ENCODE data around the gene ST13. TPM values are rescaled to one million over a fixed set of nuclear protein-coding genes. Genes with fewer than 3 reads are reported as not detected.
"Not testable (repeated sequence)": the region's sequence is repeated elsewhere in the genome, so short reads cannot be mapped to it uniquely, and the experiment has no call there.

Gene ST13
- total and polyA plus RNA-seq, 4 donors: 194 to 407 (median 331) TPM

GRCh38 chr22:40875111-40875510, 18.7 kb upstream of the ST13 start:
- DNase-seq (ENCODE audit: low read depth in 4 of 6, low spot score in 6 of 6): no peak
- Histone ChIP-seq H3K4me1 (ENCODE audit: control insufficient read depth, insufficient read depth, low read length) (no peaks in the 10 kb centered on the region), H3K9me3 (ENCODE audit: control insufficient read depth, insufficient read depth, low read length) (no peaks in the 10 kb centered on the region), H3K4me3 (ENCODE audit: low read depth, low read length) (no peak overlapping the region), H3K27me3 (ENCODE audit: control insufficient read depth, insufficient read depth, low read length) (no peaks in the 10 kb centered on the region), H3K36me3 (ENCODE audit: control insufficient read depth, insufficient read depth, low read length) (peaks cover 5% of the 10 kb centered on the region), H3K27ac (ENCODE audit: low read depth, low read length) (no peak overlapping the region)
- WGBS (ENCODE audit: insufficient coverage): no CpG with 5 or more reads among the region's 3 CpGs

- no CpG with 5 or more reads among the region's 3 CpGs for WGBS (ENCODE audit: insufficient coverage)
Observed at GRCh38 chr22:40874016-40874415, 17.6 kb upstream of the ST13 start.

GRCh38 chr22:40868379-40868778, 11.9 kb upstream of the ST13 start:
- 97% methylated on average over 5 of the region's 6 CpGs for WGBS (ENCODE audit: insufficient coverage)
- H3K4me3 ChIP-seq (ENCODE audit: low read depth, low read length); H3K4me1 ChIP-seq (ENCODE audit: control insufficient read depth, insufficient read depth, low read length); H3K27me3 ChIP-seq (ENCODE audit: control insufficient read depth, insufficient read depth, low read length); H3K9me3 ChIP-seq (ENCODE audit: control insufficient read depth, insufficient read depth, low read length); H3K36me3 ChIP-seq (ENCODE audit: control insufficient read depth, insufficient read depth, low read length); H3K27ac ChIP-seq (ENCODE audit: low read depth, low read length); DNase-seq (ENCODE audit: low read depth in 4 of 6, low spot score in 6 of 6): not testable (repeated sequence)

More at GRCh38 chr22:40874016-40874415, 17.6 kb upstream of the ST13 start:
- peaks cover 5% of the 10 kb centered on the region for H3K36me3 ChIP-seq (ENCODE audit: control insufficient read depth, insufficient read depth, low read length)
- no peaks in the 10 kb centered on the region for H3K27me3 ChIP-seq (ENCODE audit: control insufficient read depth, insufficient read depth, low read length)
- H3K27ac ChIP-seq (ENCODE audit: low read depth, low read length): no peak overlapping the region
- no peaks in the 10 kb centered on the region for H3K4me1 ChIP-seq (ENCODE audit: control insufficient read depth, insufficient read depth, low read length)
- DNase-seq (ENCODE audit: low read depth in 4 of 6, low spot score in 6 of 6): no peak
- no peaks in the 10 kb centered on the region for H3K9me3 ChIP-seq (ENCODE audit: control insufficient read depth, insufficient read depth, low read length)
- no peak overlapping the region for H3K4me3 ChIP-seq (ENCODE audit: low read depth, low read length)

- no peak overlapping the region for H3K27ac ChIP-seq (ENCODE audit: low read depth, low read length)
- no CpG with 5 or more reads among the region's 2 CpGs for WGBS (ENCODE audit: insufficient coverage)
- H3K4me1 ChIP-seq (ENCODE audit: control insufficient read depth, insufficient read depth, low read length): no peaks in the 10 kb centered on the region
- no peak overlapping the region for H3K4me3 ChIP-seq (ENCODE audit: low read depth, low read length)
- H3K9me3 ChIP-seq (ENCODE audit: control insufficient read depth, insufficient read depth, low read length): no peaks in the 10 kb centered on the region
- no peak for DNase-seq (ENCODE audit: low read depth in 4 of 6, low spot score in 6 of 6)
- no peaks in the 10 kb centered on the region for H3K27me3 ChIP-seq (ENCODE audit: control insufficient read depth, insufficient read depth, low read length)
- H3K36me3 ChIP-seq (ENCODE audit: control insufficient read depth, insufficient read depth, low read length): peaks cover 3% of the 10 kb centered on the region
Observed at GRCh38 chr22:40867109-40867508, 10.7 kb upstream of the ST13 start.

GRCh38 chr22:40862537-40862936, 6.1 kb upstream of the ST13 start:
- 100% methylated on average over 1 of the region's 2 CpGs for WGBS (ENCODE audit: insufficient coverage)
- Histone ChIP-seq H3K9me3 (ENCODE audit: control insufficient read depth, insufficient read depth, low read length) (no peaks in the 10 kb centered on the region), H3K4me3 (ENCODE audit: low read depth, low read length) (no peak overlapping the region), H3K4me1 (ENCODE audit: control insufficient read depth, insufficient read depth, low read length) (peaks cover 4% of the 10 kb centered on the region), H3K27me3 (ENCODE audit: control insufficient read depth, insufficient read depth, low read length) (no peaks in the 10 kb centered on the region), H3K27ac (ENCODE audit: low read depth, low read length) (no peak overlapping the region), H3K36me3 (ENCODE audit: control insufficient read depth, insufficient read depth, low read length) (no peaks in the 10 kb centered on the region)
- no peak for DNase-seq (ENCODE audit: low read depth in 4 of 6, low spot score in 6 of 6)

GRCh38 chr22:40862013-40862412, 5.6 kb upstream of the ST13 start, which contains the start of gene DNAJB7:
Gene DNAJB7 (minus strand): TSS chr22:40862113. CDS start chr22:40861994, 119 bp downstream.
- no peak within 1 kb of the TSS for H3K27ac ChIP-seq (ENCODE audit: low read depth, low read length)
- no peak within 1 kb of the TSS for H3K4me3 ChIP-seq (ENCODE audit: low read depth, low read length)
- peaks cover 4% of the 10 kb centered on the region for H3K4me1 ChIP-seq (ENCODE audit: control insufficient read depth, insufficient read depth, low read length)
- H3K9me3 ChIP-seq (ENCODE audit: control insufficient read depth, insufficient read depth, low read length): no peaks in the 10 kb centered on the region
- DNase-seq (ENCODE audit: low read depth in 4 of 6, low spot score in 6 of 6): no peak
- WGBS (ENCODE audit: insufficient coverage): 100% methylated on average over 2 of the region's 3 CpGs
- no peaks in the 10 kb centered on the region for H3K27me3 ChIP-seq (ENCODE audit: control insufficient read depth, insufficient read depth, low read length)
- H3K36me3 ChIP-seq (ENCODE audit: control insufficient read depth, insufficient read depth, low read length): no peaks in the 10 kb centered on the region

- 8% methylated on average over 15 of the region's 18 CpGs for WGBS (ENCODE audit: insufficient coverage)
Observed at GRCh38 chr22:40857309-40857855, 943 bp upstream of the ST13 start.

GRCh38 chr22:40855979-40856512, 393 bp downstream of the ST13 start:
- peak overlapping the region; percentile 99 for H3K27ac ChIP-seq (ENCODE audit: low read depth, low read length)
- WGBS (ENCODE audit: insufficient coverage): under 1% methylated on average over 22 of the region's 29 CpGs
- peaks cover 9% of the 10 kb centered on the region for H3K4me1 ChIP-seq (ENCODE audit: control insufficient read depth, insufficient read depth, low read length)

More at GRCh38 chr22:40857309-40857855, 943 bp upstream of the ST13 start:
- H3K4me1 ChIP-seq (ENCODE audit: control insufficient read depth, insufficient read depth, low read length): peaks cover 9% of the 10 kb centered on the region
- H3K27ac ChIP-seq (ENCODE audit: low read depth, low read length): peak overlapping the region; percentile 99
- no peaks in the 10 kb centered on the region for H3K9me3 ChIP-seq (ENCODE audit: control insufficient read depth, insufficient read depth, low read length)
- H3K4me3 ChIP-seq (ENCODE audit: low read depth, low read length): peak overlapping the region; percentile 82
- no peaks in the 10 kb centered on the region for H3K27me3 ChIP-seq (ENCODE audit: control insufficient read depth, insufficient read depth, low read length)
- no peaks in the 10 kb centered on the region for H3K36me3 ChIP-seq (ENCODE audit: control insufficient read depth, insufficient read depth, low read length)
- no peak for DNase-seq (ENCODE audit: low read depth in 4 of 6, low spot score in 6 of 6)

GRCh38 chr22:40855071-40855978, 1.1 kb downstream of the ST13 start:
- Histone ChIP-seq H3K36me3 (ENCODE audit: control insufficient read depth, insufficient read depth, low read length) (no peaks in the 10 kb centered on the region), H3K9me3 (ENCODE audit: control insufficient read depth, insufficient read depth, low read length) (no peaks in the 10 kb centered on the region), H3K4me1 (ENCODE audit: control insufficient read depth, insufficient read depth, low read length) (peaks cover 9% of the 10 kb centered on the region), H3K27me3 (ENCODE audit: control insufficient read depth, insufficient read depth, low read length) (no peaks in the 10 kb centered on the region), H3K27ac (ENCODE audit: low read depth, low read length) (peak overlapping the region; percentile 99), H3K4me3 (ENCODE audit: low read depth, low read length) (peak overlapping the region; percentile 82)
- 62% methylated on average over 4 of the region's 20 CpGs for WGBS (ENCODE audit: insufficient coverage)
- peak in 3 of 6 donors; percentile 7 to 47 (median 21) for DNase-seq (ENCODE audit: low read depth in 4 of 6, low spot score in 6 of 6)

More at GRCh38 chr22:40855979-40856512, 393 bp downstream of the ST13 start:
- peak in 4 of 6 donors; percentile 20 to 61 (median 40) for DNase-seq (ENCODE audit: low read depth in 4 of 6, low spot score in 6 of 6)
- Histone ChIP-seq H3K36me3 (ENCODE audit: control insufficient read depth, insufficient read depth, low read length) (no peaks in the 10 kb centered on the region), H3K9me3 (ENCODE audit: control insufficient read depth, insufficient read depth, low read length) (no peaks in the 10 kb centered on the region), H3K27me3 (ENCODE audit: control insufficient read depth, insufficient read depth, low read length) (no peaks in the 10 kb centered on the region), H3K4me3 (ENCODE audit: low read depth, low read length) (peak overlapping the region; percentile 82)

Measured in spinal cord (tissue), 10 donors.